NCI-H2196 (cell line): ENCODE measurements around the gene FAM120B.
"Not testable (repeated sequence)": the region's sequence is repeated elsewhere in the genome, so short reads cannot be mapped to it uniquely, and the experiment has no call there.

Experiments used
- DNase-seq: peaks from one replicate; lab custom pipeline; 2025; ENCODE audit not compliant: unreplicated experiment; lab: John Stamatoyannopoulos, UW

The FAM120B gene

GRCh38 chr6:170306324-170307079, at the start of gene FAM120B:
TSS of gene FAM120B (plus strand) at chr6:170306758. CDS start at chr6:170317391, 10,633 bp downstream.
- peak; percentile 84 for DNase-seq

GRCh38 chr6:170257376-170257775, 49.2 kb upstream of the FAM120B start:
- DNase-seq: no peak

- no peak for DNase-seq
These were observed 48.2 kb upstream of the FAM120B start for GRCh38 chr6:170258407-170258806.

GRCh38 chr6:170259278-170259677, 47.3 kb upstream of the FAM120B start:
- DNase-seq: no peak

- no peak for DNase-seq
These were observed 45.9 kb upstream of the FAM120B start for GRCh38 chr6:170260686-170261085.

GRCh38 chr6:170261643-170262488, 44.7 kb upstream of the FAM120B start:
- DNase-seq: no peak

- DNase-seq: no peak
These were observed 44.0 kb upstream of the FAM120B start for GRCh38 chr6:170262489-170263088.

GRCh38 chr6:170263410-170263809, 43.1 kb upstream of the FAM120B start:
- no peak for DNase-seq

GRCh38 chr6:170264086-170264485, 42.5 kb upstream of the FAM120B start:
- DNase-seq: no peak

GRCh38 chr6:170264644-170265043, 41.9 kb upstream of the FAM120B start:
- not testable (repeated sequence) for DNase-seq

- no peak for DNase-seq
These were observed 40.9 kb upstream of the FAM120B start for GRCh38 chr6:170265655-170266054.

- DNase-seq: no peak
These were observed 40.3 kb upstream of the FAM120B start for GRCh38 chr6:170266061-170266825.

GRCh38 chr6:170267688-170268087, 38.9 kb upstream of the FAM120B start:
- no peak for DNase-seq

GRCh38 chr6:170268216-170269129, 38.1 kb upstream of the FAM120B start:
- DNase-seq: no peak

- peak; percentile 59 for DNase-seq
These were observed 37.3 kb upstream of the FAM120B start for GRCh38 chr6:170269151-170269845.

GRCh38 chr6:170269846-170270541, 36.6 kb upstream of the FAM120B start:
- no peak for DNase-seq

GRCh38 chr6:170270984-170271593, 35.5 kb upstream of the FAM120B start:
- no peak for DNase-seq

- no peak for DNase-seq
These were observed 34.7 kb upstream of the FAM120B start for GRCh38 chr6:170271771-170272314.
